GM19395 (cell line): ENCODE results near the gene HPS3.
A peak's percentile ranks its signal among the peaks of the same experiment; 100 is the strongest.
"Not testable (repeated sequence)": the region's sequence is repeated elsewhere in the genome, so short reads cannot be mapped to it uniquely, and the experiment has no call there.

Experiments
- ATAC-seq: cut with Tn5 transposase; IDR thresholded peaks from one replicate; pipeline ENCODE4 v1.9.1; 2021; ENCODE audit warnings: mild to moderate bottlenecking, moderate library complexity; ENCODE audit not compliant: unreplicated experiment

The HPS3 gene

GRCh38 chr3:149186219-149186618 lies 56.8 kb downstream of the HPS3 start:
- no peak for ATAC-seq

DNA sequence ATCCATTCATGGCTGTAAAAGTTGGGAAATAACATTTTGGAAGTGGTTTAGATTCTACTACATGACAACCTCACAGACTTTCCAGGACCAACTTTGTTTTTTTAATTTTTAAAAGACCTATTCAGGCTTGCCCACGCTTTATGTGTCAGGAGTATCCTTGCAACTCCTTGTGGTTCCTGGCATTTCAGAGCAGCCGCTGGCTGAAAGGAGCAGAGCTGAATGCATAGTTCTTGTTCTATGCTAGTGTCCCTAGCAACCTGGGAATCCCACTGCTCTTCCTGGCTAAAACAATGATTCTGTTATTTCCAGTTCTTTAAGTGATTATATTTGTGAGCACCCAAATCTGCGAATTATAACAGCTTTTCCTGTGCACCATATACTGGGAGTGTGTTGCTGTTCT lies 57.3 kb downstream of the HPS3 start:
- ATAC-seq: no peak

- no peak for ATAC-seq
These were observed 59.1 kb downstream of the HPS3 start for GRCh38 chr3:149188494-149188893.

GRCh38 chr3:149195221-149195620 lies 65.8 kb downstream of the HPS3 start:
- ATAC-seq: no peak

DNA sequence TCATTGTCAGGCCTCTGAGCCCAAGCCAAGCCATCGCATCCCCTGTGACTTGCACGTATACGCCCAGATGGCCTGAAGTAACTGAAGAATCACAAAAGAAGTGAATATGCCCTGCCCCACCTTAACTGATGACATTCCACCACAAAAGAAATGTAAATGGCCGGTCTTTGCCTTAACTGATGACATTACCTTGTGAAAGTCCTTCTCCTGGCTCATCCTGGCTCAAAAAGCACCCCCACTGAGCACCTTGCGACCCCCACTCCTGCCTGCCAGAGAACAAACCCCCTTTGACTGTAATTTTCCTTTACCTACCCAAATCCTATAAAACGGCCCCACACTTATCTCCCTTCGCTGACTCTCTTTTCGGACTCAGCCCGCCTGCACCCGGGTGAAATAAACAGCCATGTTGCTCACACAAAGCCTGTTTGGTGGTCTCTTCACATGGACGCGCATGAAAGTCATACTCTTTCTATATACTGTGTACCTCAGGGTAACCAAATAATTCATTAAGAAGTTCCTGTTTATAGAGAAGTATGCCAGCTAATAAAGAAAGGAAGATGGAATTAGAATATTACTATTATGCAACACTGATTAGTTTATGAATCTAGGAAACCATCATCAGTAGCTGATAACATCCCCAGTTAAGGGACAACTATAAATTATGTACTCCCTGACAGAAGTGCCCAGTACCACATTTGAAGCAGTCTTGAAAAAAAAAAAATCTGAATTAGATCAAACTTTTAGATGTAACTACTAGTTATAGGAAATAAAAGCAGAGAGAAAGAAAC lies 67.6 kb downstream of the HPS3 start:
- not testable (repeated sequence) for ATAC-seq

- ATAC-seq: no peak
These were observed 68.2 kb downstream of the HPS3 start for GRCh38 chr3:149197669-149198068.

GRCh38 chr3:149198611-149199010 lies 69.2 kb downstream of the HPS3 start:
- ATAC-seq: no peak

GRCh38 chr3:149199474-149199873 lies 70.0 kb downstream of the HPS3 start:
- no peak for ATAC-seq

GRCh38 chr3:149203758-149204157 lies 74.3 kb downstream of the HPS3 start:
- peak; percentile 100 for ATAC-seq

GRCh38 chr3:149204390-149204991 lies 75.1 kb downstream of the HPS3 start:
- ATAC-seq: no peak

DNA sequence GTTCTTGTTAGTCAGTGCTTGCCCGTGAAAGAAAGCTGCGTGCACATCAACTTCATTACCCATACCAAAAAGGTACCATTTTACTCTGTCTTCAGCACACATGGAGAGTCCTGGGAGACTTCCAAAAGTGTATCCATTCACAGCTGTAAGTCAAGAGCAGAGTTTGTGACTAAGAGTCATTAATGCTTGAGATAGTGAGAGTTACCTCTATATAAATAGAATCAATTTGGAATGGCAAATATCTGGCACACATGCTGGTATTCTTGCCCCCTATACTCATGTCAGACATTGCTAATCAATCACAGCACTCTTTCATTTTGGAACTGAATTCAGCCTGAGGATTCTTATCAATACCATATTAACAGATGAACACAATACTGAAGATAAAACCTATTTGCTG lies 78.0 kb downstream of the HPS3 start:
- no peak for ATAC-seq

- no peak for ATAC-seq
These were observed 80.0 kb downstream of the HPS3 start for GRCh38 chr3:149209431-149209830.

- no peak for ATAC-seq
These were observed 82.9 kb downstream of the HPS3 start for GRCh38 chr3:149212386-149212785.

DNA sequence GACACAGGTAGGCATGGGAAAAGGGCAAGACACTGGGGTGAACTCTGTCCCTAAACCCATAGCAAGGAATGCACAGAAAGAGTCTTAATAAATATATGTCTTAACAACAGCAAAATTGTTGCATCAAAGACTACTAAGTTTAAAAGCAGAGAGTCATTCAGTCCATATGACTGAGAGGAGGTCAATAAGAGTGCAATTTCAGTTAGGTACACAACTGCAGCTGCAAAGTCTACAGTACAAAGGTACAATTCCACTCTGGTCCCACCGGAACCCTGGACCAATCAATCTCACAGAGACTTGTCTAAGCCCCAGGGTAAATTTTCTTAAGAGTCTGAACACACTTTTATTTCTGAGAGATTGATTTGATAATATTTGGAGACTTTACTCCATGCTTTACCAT lies 85.3 kb downstream of the HPS3 start:
- no peak for ATAC-seq

- ATAC-seq: no peak
These were observed 86.1 kb downstream of the HPS3 start for GRCh38 chr3:149215515-149215914.

GRCh38 chr3:149216193-149216869 lies 86.9 kb downstream of the HPS3 start:
- ATAC-seq: no peak

DNA sequence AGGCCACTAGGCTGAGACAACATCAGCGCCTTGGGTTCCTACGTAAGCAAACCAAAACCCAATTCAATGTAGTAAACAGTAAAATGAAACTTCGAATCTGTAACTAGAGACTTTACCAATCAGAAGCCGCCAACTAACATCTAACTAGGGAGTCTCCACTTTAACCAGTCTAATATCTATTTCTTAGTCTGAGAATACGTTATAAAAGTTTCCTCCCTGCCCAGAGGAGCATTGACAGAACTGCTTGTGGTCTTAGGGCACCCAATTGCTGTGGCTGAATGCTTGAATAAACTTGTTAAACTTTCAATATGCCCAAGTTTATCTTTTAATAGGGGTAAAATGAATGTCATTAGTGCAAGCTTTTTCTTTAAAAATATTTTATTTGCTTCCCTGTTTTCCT lies 87.9 kb downstream of the HPS3 start:
- no peak for ATAC-seq

DNA sequence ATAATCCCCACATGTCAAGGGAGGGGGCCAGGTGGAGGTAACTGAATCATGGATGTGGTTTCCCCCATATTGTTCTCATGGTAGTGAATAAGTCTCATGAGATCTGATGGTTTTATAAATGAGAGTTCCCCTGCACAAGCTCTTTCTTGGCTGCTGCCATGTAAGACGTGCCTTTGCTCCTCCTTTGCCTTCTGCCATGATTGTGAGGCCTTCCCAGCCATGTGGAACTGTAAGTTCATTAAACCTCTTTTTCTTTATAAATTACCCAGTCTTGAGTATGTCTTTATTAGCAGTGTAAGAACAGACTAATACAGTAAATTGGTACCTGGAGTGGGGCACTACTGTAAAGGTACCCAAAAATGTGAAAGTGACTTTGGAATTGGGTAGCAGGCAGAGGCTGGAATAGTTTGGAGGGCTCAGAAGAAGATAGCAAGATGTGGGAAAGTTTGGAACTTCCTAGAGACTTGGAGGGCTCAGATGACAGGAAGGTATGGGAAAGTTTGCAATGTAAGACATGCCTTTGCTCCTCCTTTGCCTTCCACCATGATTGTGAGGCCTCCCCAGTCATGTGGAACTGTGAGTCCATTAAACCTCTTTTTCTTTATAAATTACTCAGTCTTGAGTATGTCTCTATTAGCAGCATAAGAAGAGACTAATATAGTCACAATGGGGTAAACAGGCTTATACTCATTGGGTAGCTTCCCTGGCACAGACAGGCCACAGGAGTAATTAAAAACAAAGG lies 90.1 kb downstream of the HPS3 start:
- ATAC-seq: not testable (repeated sequence)

DNA sequence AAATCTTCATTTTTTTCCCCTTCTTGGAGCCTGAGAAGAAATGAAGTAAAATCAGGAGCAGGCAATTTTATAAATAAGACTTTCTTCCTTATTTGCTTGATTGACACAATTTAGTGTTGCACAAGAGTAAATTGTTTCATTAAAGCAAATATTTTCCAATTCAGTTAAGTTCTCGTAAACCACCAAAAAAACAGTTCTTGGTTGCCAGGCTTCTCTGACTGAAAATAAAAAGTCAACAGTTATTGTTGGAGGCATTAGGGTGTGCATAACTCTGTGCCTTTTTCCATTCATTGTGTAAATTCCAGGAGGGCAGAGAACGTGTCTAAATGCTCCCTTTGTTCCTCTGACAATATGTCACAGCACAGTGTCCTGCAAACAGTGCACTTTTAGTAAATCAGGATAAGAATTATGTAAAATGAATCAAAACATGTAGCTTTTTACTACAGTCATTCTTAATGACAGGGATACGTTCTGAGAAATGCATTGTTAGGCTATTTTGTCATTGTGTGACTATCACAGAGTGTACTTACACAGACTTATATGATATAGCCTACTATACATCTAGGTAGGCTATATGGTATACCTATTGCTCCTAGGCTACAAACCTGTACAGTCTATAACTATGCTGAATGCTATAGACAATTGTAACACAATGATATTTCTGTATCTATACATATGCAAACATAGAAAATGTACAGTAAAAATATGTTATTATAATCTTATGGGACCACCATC lies 92.5 kb downstream of the HPS3 start, which contains the start of gene CP:
TSS of gene CP (minus strand) at position 47 of the 735 bp plus-strand sequence. CDS start at position 10, 37 bp downstream.
- ATAC-seq: no peak
